Mesenteric fat pad (tissue), 1 donor: ENCODE results near the gene CA5B. TPM values are rescaled to one million over a fixed set of nuclear protein-coding genes. Genes with fewer than 3 reads are reported as not detected.
"Not testable (repeated sequence)": the region's sequence is repeated elsewhere in the genome, so short reads cannot be mapped to it uniquely, and the experiment has no call there.

ENCODE experiments used
- DNase-seq: peaks from one replicate; pipeline ENCODE4 v3.0.0-alpha.2; 2020; ENCODE audit warnings: low spot score
- total RNA-seq: library from RNA; stranded (reverse); fragmentation: NEBNext Ultra II Directional; extraction: Animal tissue kit (Norgen Biotek cat#: 25700); gene quantifications from one replicate; pipeline ENCODE4 v1.2.1, GENCODE V29; 2021
- donor health status: DM: yes; HTN: yes; CAD: no.

Gene CA5B
- total RNA-seq, 1 donor from 2014 or later = 14.1 TPM

DNA sequence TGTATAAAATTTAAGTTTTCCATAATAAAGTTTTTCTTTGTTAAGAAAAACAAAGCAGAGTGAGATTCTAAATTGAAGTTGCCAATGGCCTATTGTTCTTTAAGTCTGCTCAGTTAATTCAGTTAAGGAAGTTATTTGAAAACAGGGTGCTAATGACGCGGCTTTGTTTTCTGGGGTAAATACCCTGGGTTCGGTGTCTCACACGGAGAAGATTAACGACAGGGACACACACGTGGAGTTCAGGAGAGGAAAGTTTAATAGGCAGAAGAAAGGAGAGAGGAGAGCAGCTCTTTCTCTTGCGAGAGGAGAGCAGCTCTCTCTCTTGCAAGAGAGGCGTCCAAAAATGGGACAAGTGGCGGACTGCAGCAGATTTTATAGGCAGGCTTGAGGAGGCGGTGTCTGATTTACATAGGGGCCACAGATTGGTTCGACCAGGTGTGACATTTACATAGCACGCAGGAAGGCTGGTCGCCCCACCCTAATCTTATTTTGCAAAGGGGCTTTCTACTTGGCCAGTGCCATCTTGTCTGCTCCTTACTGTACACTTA is 9.6 kb downstream of the CA5B start:
- no peak for DNase-seq

- no peak for DNase-seq
Measured at GRCh38 chrX:15748841-15749240, 10.8 kb downstream of the CA5B start.

GRCh38 chrX:15749642-15750610 is 11.9 kb downstream of the CA5B start:
- DNase-seq = no peak

DNA sequence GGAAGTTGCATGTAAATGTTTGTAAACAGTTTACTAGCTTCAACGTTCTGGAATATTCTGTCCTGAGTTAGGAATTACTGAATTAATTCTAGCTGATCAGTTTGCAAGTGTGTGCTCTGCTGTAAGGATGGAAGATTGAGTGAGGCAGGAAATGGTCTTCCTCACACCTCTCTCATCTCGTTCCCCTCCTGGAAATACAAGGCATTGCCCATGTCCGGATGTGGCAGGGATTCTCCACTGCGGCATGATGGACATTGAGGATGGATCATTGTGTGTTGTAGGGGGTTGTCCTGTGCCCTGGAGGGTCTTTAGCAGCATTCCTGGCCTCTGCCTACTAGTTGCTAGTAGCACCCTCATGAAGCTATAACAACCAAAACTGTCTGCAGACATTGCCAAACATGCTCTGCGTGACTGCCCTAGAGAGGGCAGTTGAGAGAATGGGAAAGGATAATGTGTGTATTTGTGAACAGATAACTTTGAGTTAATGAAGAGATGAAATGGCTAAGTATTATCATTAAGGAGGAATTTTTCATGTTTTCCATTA is 12.6 kb downstream of the CA5B start:
- no peak for DNase-seq

DNA sequence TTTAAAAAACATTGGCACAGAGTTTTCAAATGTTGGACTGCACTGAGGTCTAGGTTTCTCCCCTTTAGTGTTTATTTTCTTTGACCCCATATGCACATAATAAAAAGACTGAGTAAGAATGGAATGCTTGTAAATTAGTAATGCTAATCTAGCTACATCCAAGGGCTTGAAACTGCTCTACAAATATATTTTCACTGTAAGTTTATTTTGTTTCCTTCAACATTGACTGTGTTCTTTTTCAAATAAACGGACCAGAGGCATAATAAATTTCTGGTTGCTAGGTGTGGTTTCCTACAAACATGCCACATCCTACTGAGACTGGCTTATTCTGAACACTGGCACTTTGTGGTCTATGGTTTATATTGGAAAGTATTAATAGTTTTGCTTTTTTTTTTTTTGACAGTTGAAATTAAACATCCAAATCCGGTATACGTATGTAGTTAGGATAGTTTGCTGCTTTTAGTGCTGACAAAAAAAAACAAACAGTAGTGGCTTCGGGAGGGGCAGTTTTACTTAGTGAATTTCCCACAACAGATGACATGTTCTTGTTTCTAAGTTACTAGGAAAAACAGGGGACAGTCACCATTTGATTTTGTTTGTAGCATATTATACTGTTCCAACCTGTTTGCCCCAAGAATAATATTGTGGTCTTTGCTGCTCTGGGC is 13.2 kb downstream of the CA5B start:
- no peak for DNase-seq

- DNase-seq = no peak
Measured at GRCh38 chrX:15755091-15755490, 17.0 kb downstream of the CA5B start.

DNA sequence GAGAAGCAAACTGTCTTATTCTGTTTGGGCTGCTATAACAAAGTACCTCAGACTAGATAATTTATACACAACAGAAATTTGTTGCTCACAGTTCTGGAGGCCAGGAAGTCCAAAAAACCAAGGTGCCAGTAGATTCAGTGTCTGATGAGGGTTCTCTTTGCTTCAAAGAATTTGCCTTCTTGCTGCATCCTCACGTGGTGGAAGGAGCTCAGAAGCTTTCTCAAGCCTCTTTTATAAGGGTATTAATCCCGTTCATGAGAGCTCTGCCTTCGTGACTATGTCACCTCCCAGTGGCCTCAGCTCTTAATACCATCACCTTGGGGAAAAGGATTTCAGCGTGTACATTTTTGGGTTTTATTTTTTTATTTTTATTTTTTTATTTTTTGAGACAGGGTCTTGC is 20.1 kb downstream of the CA5B start:
- DNase-seq = no peak

- DNase-seq = not testable (repeated sequence)
Measured at GRCh38 chrX:15759886-15760285, 21.8 kb downstream of the CA5B start.

- DNase-seq = no peak
Measured at GRCh38 chrX:15761564-15762191, 23.6 kb downstream of the CA5B start.

- no peak for DNase-seq
Measured at GRCh38 chrX:15769300-15769954, 31.4 kb downstream of the CA5B start.

- no peak for DNase-seq
Measured at GRCh38 chrX:15781961-15782699, 44.1 kb downstream of the CA5B start.

DNA sequence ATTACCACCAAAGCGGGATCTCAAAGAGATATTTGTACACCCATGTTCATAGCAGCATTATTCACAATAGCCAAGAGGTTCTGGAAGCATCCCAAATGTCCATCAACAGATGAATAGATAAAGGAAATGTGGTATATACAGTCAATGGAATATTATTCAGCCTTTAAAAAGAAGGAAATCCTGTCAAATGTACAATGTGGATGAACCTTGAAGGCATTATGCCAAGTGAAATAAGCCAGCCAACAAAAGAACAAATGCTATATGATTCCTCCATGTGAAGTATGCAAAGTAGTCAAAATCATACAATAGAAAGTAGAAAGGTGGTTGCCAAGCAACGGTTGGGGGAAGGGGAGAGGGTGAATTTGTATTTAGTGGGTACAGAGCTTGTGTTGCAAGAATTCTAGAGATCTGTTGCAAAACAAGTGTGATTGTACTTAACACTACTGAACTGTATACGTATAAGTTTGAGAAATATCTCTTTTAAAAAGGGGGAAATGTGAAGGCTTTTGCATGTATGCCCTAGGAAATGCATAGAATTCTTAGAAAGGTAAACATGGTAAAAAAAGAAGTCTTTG is 47.2 kb downstream of the CA5B start:
- no peak for DNase-seq

DNA sequence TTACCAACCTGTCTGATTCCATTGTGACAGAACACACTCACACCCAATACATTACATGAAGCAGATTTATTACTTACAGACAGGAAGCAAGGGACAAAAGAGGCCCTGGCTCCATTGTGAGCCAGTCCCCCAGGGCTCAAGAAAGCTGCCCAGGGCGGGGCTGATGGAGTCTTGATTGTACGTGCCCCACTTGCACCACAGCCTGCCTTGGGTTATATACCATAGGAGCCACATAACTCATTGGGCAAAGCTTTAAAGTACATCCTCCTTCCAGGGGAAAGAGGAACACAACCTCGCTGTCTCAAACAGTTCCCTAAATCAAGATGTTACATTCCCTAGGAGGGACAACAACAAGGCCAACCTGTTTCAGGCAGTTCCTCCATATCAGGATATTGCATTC is 48.8 kb downstream of the CA5B start:
- DNase-seq = no peak

- peak; percentile 93 for DNase-seq
Measured at GRCh38 chrX:15789979-15790768, 52.1 kb downstream of the CA5B start, which contains the start of gene ZRSR2. TSS of gene ZRSR2 (plus strand) at chrX:15790484. CDS start at chrX:15790496, 12 bp downstream.

GRCh38 chrX:15790769-15791290 is 52.8 kb downstream of the CA5B start:
- DNase-seq = no peak

GRCh38 chrX:15797707-15798106 is 59.6 kb downstream of the CA5B start:
- no peak for DNase-seq

- DNase-seq = no peak
Measured at GRCh38 chrX:15804563-15804962, 66.5 kb downstream of the CA5B start.

- DNase-seq = no peak
Measured at GRCh38 chrX:15808254-15808653, 70.2 kb downstream of the CA5B start.
